Activated T-cell treated with anti-CD3 and anti-CD28 coated beads, Interleukin-2, amount 50 U/mL, for 4 hours (primary cell): ENCODE results near the gene TMEM266. TPM values are rescaled to one million over a fixed set of nuclear protein-coding genes. Genes with fewer than 3 reads are reported as not detected.

Experiments used
- ATAC-seq, 2 donors: fragments of 200-7000 bp; cut with Tn5 transposase; one replicate each; pipeline ENCODE4 v1.10.0; 2021
- DNase-seq: peaks from one replicate; pipeline ENCODE4 v3.0.0-alpha.2; 2020
- H3K27me3 Mint-ChIP-seq: one replicate; pipeline ENCODE4 v1.8.0; 2021; ENCODE audit warnings: low read depth, mixed read lengths
- H3K36me3 Mint-ChIP-seq: one replicate; pipeline ENCODE4 v1.8.0; 2022; ENCODE audit warnings: mixed read lengths; ENCODE audit not compliant: insufficient read depth
- H3K4me1 Mint-ChIP-seq: one replicate; pipeline ENCODE4 v1.8.0; 2021; ENCODE audit warnings: low read depth, mixed read lengths
- H3K4me3 Mint-ChIP-seq: one replicate; pipeline ENCODE4 v1.8.0; 2021; ENCODE audit warnings: mild to moderate bottlenecking, moderate library complexity, mixed read lengths
- H3K9me3 Mint-ChIP-seq: one replicate; pipeline ENCODE4 v1.8.0; 2021; ENCODE audit warnings: mixed read lengths
- total RNA-seq, 3 donors: library from RNA; stranded (reverse); gene quantifications; one replicate each; pipeline ENCODE4 v1.2.1, GENCODE V29; 2021

The TMEM266 gene
- total RNA-seq, 3 donors from 2014 or later: 0.11 to 0.13 TPM; not detected in 1

DNA sequence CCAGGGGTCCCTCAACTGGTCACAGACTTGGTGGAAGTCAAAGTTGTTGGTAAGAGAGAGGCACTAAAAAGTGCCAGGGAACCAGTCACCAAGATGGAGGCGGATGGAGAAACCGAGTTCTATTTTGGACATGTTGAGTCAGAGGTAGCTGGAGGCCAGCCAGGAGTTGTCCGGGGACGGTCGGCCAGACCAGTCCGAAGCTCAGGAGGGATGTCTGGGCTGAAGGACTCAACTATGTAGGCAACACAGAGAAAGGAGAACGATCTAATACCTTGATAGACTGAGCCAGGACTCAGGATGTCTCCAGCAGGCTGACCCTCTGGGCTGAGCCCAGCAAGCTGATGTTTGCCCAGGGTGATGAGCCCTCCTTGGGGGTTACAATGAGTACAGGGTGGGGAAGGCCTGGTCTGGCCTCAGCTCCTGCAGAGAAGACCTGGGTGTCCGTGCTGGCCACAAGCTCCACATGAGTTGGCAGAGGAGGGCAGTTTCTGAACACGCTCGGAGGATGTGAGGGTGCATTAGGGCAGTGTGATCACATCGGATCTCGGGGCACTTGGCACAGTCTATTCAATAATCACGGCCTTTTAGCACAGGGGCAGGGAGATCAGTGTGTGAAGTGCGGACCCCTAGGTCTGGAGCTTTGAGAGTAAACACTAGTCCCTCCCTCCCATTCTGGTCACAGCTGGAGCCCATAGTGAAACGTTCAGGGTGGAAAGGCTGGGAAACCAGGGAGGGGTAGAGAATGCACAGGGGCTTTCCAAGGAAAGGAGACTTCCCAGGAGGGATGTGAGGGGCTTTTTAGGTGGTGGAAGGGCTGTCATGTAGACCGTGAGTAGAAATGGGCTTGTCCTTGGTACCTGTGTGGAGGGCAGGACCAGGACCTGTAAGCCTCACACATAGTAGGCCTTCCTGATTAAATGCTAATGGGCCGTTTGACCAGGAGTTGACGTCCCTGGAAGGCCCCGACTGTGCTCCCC, 139.6 kb downstream of the TMEM266 start:
- ATAC-seq (no peak), DNase-seq (no peak)
- no peaks in the 10 kb centered on the region for H3K36me3 Mint-ChIP-seq
- no peak overlapping the region for H3K4me3 Mint-ChIP-seq
- no peaks in the 10 kb centered on the region for H3K9me3 Mint-ChIP-seq
- H3K4me1 Mint-ChIP-seq: no peaks in the 10 kb centered on the region
- H3K27me3 Mint-ChIP-seq: no peaks in the 10 kb centered on the region

DNA sequence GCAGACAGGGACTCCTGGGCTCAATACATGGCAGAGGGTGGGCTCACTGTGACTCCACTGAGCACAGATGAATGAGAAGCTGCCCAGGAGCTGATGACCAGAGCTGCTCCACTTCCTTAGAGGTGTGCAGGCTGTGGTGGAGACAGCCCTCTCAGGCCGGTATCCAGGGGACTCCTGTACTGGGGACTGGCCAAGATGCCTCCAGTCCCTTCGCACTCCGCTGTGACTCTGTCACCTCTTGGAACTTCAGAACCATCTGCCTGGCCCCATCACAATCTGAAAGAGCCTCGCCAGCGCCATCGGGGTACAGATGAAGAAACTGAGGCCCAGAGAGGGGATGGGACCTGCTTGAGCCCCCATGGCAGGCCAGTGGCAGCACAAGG, 140.3 kb downstream of the TMEM266 start:
- Mint-ChIP-seq H3K4me3 (no peak overlapping the region), H3K4me1 (no peaks in the 10 kb centered on the region), H3K36me3 (no peaks in the 10 kb centered on the region), H3K27me3 (no peaks in the 10 kb centered on the region), H3K9me3 (no peaks in the 10 kb centered on the region)
- ATAC-seq: no peak
- no peak for DNase-seq

DNA sequence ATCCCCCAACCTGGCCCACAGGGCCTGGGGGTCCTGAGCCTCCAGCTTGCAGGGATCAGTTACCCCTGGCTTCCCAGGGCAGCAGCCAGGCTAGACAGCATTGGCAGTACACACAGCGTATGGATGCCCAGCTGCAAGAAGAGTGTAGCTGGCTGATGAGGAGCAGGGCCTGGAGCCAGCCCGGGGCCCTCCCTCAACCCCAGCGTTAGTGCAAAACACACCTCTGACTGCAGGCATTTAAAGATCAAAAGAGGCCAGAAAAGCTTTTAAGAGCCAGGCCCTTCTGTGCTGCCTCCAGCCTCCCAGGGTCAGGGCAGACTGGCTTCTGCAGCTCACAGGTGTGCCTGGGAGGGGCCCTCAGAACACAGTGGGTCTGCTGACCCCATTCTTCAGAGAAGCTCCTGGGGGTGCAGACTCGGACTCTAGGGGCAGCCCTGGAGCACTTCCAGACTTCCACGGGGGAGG, 140.9 kb downstream of the TMEM266 start:
- ATAC-seq (no peak), DNase-seq (no peak)
- H3K27me3 Mint-ChIP-seq: no peaks in the 10 kb centered on the region
- no peaks in the 10 kb centered on the region for H3K36me3 Mint-ChIP-seq
- H3K9me3 Mint-ChIP-seq: no peaks in the 10 kb centered on the region
- no peaks in the 10 kb centered on the region for H3K4me1 Mint-ChIP-seq
- no peak overlapping the region for H3K4me3 Mint-ChIP-seq

DNA sequence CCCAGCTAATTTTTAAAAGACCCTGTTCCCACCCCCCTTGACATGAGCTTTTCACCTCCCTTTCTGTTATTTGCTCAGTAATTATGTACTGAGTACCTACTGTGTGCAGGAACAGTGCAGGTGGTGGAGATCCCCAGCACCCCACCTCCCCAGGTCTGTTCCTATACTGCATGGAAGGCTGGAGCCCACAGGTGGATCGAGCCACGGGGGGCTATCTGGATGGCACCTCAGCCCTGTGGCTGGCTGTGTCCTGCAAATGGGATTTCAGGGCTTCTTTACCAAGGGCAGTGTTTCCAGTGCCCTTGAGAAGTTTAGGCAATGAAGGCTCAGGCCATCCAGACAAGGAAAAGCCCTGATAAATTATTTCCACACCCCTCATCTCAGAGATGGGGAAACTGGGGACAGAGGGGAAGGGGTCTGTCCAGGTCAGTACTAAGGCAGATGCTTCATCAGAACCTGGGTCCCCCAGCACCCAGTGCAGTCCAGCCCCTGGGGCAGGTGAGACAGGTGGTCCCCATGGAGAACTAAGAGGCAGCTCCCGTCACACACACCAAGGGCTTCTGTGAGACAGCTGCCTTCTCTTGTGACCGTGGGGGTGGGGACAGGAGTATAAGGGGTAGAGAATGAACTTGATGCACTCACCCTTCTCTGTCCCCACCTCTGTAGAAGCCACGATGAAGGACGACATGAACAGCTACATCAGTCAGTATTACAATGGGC, 141.9 kb downstream of the TMEM266 start:
- H3K27me3 Mint-ChIP-seq: no peaks in the 10 kb centered on the region
- no peak overlapping the region for H3K4me3 Mint-ChIP-seq
- H3K9me3 Mint-ChIP-seq: no peaks in the 10 kb centered on the region
- no peak for DNase-seq
- no peaks in the 10 kb centered on the region for H3K4me1 Mint-ChIP-seq
- no peaks in the 10 kb centered on the region for H3K36me3 Mint-ChIP-seq
- no peak for ATAC-seq

DNA sequence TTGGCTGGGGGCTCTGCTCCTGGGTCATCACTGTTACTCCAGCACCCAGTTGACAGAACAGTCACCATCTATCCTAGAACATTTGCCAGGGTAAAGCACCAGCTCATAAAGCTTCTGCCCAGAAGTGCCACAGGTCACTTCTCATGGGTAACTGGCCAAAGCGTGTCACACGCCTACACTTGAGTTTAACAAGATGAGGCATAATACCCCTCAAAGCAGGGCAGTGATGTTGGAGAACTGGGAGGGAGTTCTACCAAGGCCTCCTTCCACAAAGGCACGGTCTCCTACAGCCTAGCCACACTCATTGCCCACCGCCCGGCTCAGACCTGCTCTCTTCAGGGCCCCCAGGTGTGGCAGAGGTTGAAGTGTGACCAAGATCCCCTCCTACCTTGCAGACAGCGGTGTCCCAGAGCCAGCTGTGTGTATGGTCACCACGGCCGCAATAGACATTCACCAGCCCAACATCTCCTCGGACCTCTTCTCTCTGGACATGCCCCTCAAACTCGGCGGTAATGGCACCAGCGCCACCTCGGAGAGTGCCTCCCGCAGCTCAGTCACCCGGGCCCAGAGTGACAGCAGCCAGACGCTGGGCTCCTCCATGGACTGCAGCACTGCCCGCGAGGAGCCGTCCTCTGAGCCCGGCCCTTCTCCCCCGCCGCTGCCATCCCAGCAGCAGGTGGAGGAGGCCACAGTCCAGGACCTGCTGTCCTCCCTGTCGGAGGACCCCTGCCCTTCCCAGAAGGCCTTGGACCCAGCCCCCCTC, 143.7 kb downstream of the TMEM266 start:
- H3K4me1 Mint-ChIP-seq: no peaks in the 10 kb centered on the region
- H3K9me3 Mint-ChIP-seq: no peaks in the 10 kb centered on the region
- H3K4me3 Mint-ChIP-seq: no peak overlapping the region
- DNase-seq: no peak
- H3K27me3 Mint-ChIP-seq: no peaks in the 10 kb centered on the region
- no peak for ATAC-seq
- peaks cover 4% of the 10 kb centered on the region for H3K36me3 Mint-ChIP-seq

DNA sequence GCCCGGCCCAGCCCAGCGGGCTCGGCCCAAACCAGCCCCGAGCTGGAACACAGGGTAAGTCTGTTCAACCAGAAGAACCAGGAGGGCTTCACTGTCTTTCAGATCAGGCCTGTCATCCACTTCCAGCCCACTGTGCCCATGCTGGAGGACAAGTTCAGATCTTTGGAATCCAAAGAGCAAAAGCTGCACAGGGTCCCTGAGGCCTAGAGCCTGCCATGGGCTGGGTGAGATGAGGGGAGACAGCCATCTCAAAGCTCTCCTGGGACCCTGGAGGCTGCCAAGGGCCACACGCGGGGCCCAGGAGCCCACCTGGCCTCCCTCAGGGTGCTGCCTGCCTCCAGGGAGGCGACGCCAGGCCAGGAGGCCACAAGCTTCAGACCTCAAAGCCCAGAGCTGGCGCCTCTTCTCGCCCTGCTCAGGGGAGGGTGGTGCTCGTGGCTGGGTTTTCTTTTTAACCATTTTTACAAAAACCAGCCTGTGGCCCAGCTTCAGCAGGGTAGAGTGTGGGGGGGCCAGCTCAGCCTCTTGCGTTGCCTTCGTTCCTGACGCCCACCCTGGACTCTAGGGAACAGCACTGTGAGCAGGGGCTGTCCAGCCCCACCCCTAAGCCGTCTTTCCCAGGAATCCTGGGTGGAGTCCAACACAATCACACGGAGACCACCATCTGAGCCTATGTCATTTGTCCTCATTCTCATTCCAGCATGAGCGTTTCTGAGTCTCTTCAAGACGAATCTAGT, 144.5 kb downstream of the TMEM266 start:
- ATAC-seq (no peak), DNase-seq (no peak)
- Mint-ChIP-seq H3K4me3 (no peak overlapping the region), H3K4me1 (no peaks in the 10 kb centered on the region), H3K9me3 (no peaks in the 10 kb centered on the region), H3K27me3 (no peaks in the 10 kb centered on the region), H3K36me3 (peaks cover 4% of the 10 kb centered on the region)

DNA sequence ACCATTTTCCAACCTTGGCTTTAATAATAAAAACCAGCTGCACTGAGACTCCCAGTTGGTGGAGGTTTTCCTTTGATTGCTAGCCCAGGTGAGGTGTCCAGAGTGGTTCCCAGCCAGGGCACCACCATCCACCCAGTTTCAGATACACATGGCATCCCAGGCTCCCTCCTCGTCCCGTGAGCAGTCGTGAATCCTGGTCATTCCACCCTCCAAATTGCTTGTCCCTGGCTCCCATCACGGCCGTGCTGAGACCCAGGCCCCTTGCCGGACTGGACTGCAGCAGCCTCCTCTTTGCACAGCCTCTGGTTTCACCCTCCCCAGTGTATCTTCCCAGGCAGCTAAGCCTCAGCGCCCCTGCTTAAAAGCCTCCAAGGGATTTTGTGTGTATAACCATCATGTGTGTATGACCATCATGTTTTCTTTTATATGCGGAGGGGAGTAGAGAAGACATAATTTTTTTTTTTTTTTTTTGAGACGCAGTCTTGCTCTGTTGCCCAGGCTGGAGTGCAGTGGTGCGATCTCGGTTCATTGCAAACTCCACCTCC, 145.2 kb downstream of the TMEM266 start:
- no peak overlapping the region for H3K4me3 Mint-ChIP-seq
- peaks cover 6% of the 10 kb centered on the region for H3K36me3 Mint-ChIP-seq
- H3K4me1 Mint-ChIP-seq: no peaks in the 10 kb centered on the region
- H3K9me3 Mint-ChIP-seq: no peaks in the 10 kb centered on the region
- ATAC-seq: no peak
- no peaks in the 10 kb centered on the region for H3K27me3 Mint-ChIP-seq
- no peak for DNase-seq

DNA sequence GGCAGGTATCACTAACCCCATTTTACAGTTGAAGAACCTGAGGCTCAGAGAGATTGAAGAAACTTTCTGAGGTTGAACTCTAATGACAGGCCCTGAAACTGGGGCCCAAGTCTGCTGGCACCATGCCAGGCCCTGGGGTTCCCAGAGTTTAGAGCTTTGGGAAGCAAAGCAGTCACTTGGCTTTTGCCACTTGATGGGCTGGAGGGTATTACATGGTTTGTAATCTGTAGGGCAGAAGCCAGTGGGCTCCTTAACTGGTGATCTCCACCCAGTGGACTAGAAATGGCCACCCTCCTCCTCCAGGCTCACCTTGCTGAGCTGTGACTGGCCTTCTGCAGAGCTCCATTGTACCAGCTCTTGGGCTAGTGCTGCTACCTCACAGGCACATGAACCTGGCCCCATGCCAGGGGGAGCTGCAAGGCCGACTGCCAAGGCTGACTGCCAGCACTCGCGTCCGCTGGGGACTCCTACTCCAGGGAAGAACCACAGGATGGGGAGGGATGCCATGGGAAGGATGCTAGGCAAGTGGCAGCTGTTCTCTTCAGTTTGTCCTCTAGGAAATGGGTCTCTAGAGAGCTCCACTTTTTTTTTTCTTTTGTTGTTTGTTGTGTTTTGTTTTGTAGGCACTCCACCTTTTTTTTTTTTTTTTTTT, 146.7 kb downstream of the TMEM266 start:
- Mint-ChIP-seq H3K4me3 (no peak overlapping the region), H3K4me1 (no peaks in the 10 kb centered on the region), H3K36me3 (peaks cover 10% of the 10 kb centered on the region), H3K27me3 (no peaks in the 10 kb centered on the region), H3K9me3 (no peaks in the 10 kb centered on the region)
- ATAC-seq: no peak
- DNase-seq: no peak

DNA sequence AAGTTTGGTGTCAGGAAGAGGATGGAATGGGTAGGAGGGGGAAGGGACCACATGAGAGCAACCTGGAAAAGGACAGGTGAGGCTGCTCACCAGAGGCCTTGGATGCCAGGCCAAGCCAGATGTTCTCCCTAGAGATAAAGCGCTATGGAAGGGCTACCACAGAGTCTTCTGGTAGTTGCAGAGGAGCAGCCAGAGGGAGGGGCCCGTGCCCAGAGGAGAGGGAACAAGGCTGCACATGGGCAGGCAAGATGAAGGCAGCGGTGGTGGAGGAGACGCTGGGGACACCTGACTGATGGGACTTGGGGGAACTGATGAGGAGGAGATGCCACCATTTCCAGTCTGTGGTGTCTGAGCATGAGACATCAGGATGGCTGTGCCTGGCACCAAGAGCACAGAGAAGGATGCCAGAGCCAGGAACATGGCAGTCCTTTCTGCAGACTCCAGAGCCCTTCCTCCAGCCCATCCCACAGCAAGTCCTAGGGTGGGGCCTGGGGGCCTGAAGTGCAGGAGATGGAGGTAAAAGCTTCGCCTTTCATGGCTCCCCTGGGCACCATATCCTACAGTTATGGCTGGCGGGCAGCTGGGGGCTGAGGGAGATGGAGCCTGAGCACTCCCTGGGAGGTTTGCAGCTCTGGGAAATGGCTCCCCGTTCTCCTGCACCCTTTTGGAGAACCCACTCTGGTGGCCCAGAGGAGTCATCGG, 148.4 kb downstream of the TMEM266 start:
- H3K27me3 Mint-ChIP-seq: no peaks in the 10 kb centered on the region
- no peak for ATAC-seq
- H3K9me3 Mint-ChIP-seq: no peaks in the 10 kb centered on the region
- no peak for DNase-seq
- H3K36me3 Mint-ChIP-seq: peaks cover 16% of the 10 kb centered on the region
- H3K4me3 Mint-ChIP-seq: no peak overlapping the region
- H3K4me1 Mint-ChIP-seq: no peaks in the 10 kb centered on the region

DNA sequence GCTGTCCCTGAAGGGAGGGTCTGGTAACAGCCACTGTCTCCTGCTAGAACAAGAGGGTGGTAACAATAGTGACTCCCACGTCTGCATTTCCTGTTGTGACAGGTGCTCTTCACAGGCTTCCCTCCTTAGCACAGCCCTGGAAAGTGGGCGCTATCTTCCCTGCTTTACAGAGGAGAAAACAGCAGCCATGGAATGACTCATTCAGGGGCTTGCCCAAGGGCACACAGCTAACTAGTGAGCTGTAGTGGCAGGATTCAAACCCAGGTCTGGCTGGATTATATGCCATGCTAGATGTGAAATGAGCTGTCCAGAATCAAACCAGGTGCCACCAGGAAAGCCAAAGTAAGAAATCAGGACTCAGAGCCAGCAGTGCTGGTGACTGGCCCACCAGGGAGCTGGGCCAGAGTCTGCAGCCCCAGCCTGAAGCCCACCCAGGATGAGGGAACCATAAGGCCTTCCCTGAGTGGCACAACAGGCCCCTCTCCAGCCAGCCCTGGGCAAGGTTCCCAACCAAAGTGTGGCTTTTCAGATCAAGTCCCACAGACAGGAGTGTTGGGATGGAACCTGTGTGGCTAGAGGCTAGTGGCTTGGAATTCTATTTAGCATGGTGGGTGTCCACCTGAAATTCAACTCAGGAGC, 149.1 kb downstream of the TMEM266 start:
- H3K36me3 Mint-ChIP-seq: peaks cover 16% of the 10 kb centered on the region
- no peaks in the 10 kb centered on the region for H3K4me1 Mint-ChIP-seq
- no peaks in the 10 kb centered on the region for H3K9me3 Mint-ChIP-seq
- H3K27me3 Mint-ChIP-seq: no peaks in the 10 kb centered on the region
- peak in 1 of 2 donors; percentile 19 for ATAC-seq
- no peak overlapping the region for H3K4me3 Mint-ChIP-seq
- DNase-seq: no peak

DNA sequence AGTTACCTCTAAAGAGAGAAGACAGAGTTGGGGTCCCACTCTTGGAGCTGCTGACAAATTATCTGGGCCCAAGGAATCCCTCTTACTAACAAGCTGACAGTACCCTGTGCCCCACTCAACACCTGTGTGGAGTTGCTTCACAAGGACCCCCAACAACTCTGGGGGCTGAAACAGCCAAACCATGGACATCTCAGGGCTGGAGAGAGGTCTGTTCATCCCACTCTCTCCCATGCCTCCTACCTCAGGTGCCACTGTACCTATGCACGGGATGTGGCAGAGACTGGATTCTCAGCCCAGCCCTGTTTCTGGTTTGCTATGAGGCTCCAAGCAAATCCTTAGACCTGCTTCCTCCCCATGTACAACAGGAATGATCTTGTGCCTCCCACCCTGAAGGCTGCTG, 149.7 kb downstream of the TMEM266 start:
- H3K9me3 Mint-ChIP-seq: no peaks in the 10 kb centered on the region
- no peak for ATAC-seq
- peaks cover 16% of the 10 kb centered on the region for H3K36me3 Mint-ChIP-seq
- no peak for DNase-seq
- H3K27me3 Mint-ChIP-seq: no peaks in the 10 kb centered on the region
- H3K4me1 Mint-ChIP-seq: no peaks in the 10 kb centered on the region
- no peak overlapping the region for H3K4me3 Mint-ChIP-seq

DNA sequence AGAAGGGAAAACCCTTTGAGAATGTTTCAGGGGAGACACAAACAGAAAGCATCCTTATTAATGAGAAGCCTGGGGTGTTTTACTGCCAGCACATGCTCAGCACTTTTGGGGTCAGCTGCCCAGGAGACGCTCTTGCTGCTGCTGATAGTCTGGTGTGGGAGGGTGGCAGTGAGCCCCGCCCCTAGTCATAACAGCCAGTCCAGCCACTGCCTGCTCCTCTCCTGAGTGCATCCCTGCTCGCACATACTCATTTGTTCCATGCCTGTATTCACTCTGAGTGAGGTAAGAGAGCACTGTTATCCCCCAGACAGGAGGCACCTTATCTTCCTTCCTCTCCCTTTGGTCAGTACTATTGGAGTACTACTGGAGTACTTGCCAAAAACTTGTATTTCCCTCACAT, 150.2 kb downstream of the TMEM266 start:
- H3K36me3 Mint-ChIP-seq: peaks cover 16% of the 10 kb centered on the region
- no peaks in the 10 kb centered on the region for H3K27me3 Mint-ChIP-seq
- no peak overlapping the region for H3K4me3 Mint-ChIP-seq
- ATAC-seq: no peak
- no peak for DNase-seq
- H3K9me3 Mint-ChIP-seq: no peaks in the 10 kb centered on the region
- H3K4me1 Mint-ChIP-seq: no peaks in the 10 kb centered on the region
